Aortic smooth muscle cell (primary cell): ENCODE data around the gene ARTN. TPM values are rescaled to one million over a fixed set of nuclear protein-coding genes. Genes with fewer than 3 reads are reported as not detected.

Source experiments
- total RNA-seq: library from RNA; depleted of rRNA; stranded (reverse); fragments of >200 nt; gene quantifications from 2 replicates; pipeline ENCODE4 v1.2.3, GENCODE V29; 2014

ARTN gene
- under 0.01 and 0.25 TPM in 2 replicates for total RNA-seq

DNA sequence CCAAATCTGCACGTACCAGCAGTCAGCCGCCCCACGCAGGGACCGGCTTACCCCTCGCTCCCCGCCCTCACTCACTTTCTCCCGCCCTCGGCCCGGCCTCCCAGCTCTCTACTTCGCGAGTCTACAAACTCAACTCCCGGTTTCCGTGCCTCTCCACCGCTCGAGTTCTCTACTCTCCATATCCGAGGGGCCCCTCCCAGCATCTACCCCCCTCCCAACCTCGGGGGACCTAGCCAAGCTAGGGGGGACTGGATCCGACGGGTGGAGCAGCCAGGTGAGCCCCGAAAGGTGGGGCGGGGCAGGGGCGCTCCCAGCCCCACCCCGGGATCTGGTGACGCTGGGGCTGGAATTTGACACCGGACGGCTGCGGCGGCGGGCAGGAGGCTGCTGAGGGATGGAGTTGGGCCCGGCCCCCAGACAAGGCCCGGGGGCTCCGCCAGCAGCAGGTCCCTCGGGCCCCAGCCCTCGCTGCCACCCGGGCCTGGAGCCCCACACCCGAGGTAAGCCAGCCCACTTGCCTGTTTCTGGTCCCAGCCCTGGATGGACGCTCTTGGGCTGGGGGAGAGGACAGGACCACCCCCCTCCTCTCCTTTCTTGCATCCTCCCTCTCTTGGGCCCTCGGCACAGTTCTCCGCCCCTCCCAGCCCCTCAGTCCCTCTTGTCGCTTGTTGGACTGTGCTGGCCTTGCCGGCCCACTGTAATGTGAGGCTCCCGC, at the start of gene ARTN:
ARTN (plus strand) TSS at position 416 of the 715 bp plus-strand sequence. CDS start 1,856 bp downstream, outside the sequence.

GRCh38 chr1:43946236-43947060, 12.8 kb downstream of the ARTN start, which contains the start of gene IPO13:
TSS of gene IPO13 (plus strand) at chr1:43946950. CDS start at chr1:43947601, 651 bp downstream.

DNA sequence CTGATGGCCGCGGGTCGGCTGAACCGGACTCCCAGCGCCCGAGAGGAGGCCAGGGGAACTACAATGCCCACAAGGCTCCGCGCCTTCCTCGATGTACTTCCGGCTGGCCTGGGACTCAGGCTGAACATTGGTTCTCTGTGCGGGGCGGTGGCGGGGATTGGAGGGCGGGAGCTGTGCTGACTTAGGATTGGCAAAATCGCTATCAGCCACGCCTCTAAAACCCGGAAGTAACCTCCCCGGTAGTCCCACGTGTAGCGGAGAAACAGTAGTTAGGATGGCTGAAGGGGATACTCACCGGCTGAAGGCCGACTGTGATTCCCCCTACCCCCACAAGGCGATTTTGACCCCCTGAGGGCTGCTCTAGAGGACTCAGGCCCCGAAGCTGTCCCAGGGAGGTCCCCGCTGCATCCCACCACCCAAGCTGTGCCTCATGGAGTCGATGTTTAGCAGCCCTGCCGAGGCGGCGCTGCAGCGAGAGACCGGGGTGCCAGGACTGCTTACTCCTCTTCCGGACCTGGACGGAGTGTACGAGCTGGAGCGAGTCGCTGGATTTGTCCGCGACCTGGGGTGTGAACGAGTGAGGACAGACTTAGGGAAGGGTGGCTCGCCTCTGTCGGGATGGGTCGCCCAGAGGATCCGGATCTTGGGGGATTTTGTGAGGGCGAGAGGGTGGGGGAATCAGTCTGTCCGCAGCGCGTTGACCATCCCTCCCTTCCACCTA, 36.3 kb downstream of the ARTN start, which contains the start of gene DPH2:
DPH2 (plus strand) TSS at position 265 of the 721 bp plus-strand sequence; CDS start at position 431, 166 bp downstream.

GRCh38 chr1:43974443-43975248, 41.0 kb downstream of the ARTN start, which contains the start of gene ATP6V0B:
TSS of gene ATP6V0B (plus strand) at chr1:43974960. CDS start at chr1:43975041, 81 bp downstream.

GRCh38 chr1:43978551-43979260, 45.1 kb downstream of the ARTN start, which contains the start of gene B4GALT2:
TSS of gene B4GALT2 (plus strand) at chr1:43979210. CDS start at chr1:43981161, 1,951 bp downstream.

Other genes starting within 250 kb of the ARTN start
- gene ST3GAL3, start 226.3 kb upstream of the ARTN start, total RNA-seq: 19.8 and 25.4 TPM in 2 replicates
- 17.2 and 18.4 TPM in 2 replicates for gene IPO13, start 13.1 kb downstream of the ARTN start, total RNA-seq
- 10.6 and 12.6 TPM in 2 replicates for gene DPH2, start 36.2 kb downstream of the ARTN start, total RNA-seq
- 115 and 150 TPM in 2 replicates for gene ATP6V0B, start 41.2 kb downstream of the ARTN start, total RNA-seq
- 70.5 and 72.9 TPM in 2 replicates for gene B4GALT2, start 45.4 kb downstream of the ARTN start, total RNA-seq
- gene CCDC24, start 57.8 kb downstream of the ARTN start, total RNA-seq: 4.0 and 4.8 TPM in 2 replicates
- 5.1 and 5.3 TPM in 2 replicates for gene SLC6A9, start 97.7 kb downstream of the ARTN start, total RNA-seq
- 0.06 and 0.26 TPM in 2 replicates for gene KLF17, start 185.0 kb downstream of the ARTN start, total RNA-seq
- not detected in 2 replicates for gene KLF18, start 207.8 kb downstream of the ARTN start, total RNA-seq